Stimulated activated CD8-positive, alpha-beta memory T cell treated with anti-CD3 and anti-CD28 coated beads, Interleukin-4, amount 100 ng/mL, for 4 hours (primary cell): ENCODE measurements around the gene RNU6-1.

Experiments
- DNase-seq, 2 donors: peaks; one replicate each; pipeline ENCODE4 v3.0.0-alpha.2; 2020; ENCODE audit warnings: low read depth in 2 of 2, low spot score in 1 of 2

Gene RNU6-1

DNA sequence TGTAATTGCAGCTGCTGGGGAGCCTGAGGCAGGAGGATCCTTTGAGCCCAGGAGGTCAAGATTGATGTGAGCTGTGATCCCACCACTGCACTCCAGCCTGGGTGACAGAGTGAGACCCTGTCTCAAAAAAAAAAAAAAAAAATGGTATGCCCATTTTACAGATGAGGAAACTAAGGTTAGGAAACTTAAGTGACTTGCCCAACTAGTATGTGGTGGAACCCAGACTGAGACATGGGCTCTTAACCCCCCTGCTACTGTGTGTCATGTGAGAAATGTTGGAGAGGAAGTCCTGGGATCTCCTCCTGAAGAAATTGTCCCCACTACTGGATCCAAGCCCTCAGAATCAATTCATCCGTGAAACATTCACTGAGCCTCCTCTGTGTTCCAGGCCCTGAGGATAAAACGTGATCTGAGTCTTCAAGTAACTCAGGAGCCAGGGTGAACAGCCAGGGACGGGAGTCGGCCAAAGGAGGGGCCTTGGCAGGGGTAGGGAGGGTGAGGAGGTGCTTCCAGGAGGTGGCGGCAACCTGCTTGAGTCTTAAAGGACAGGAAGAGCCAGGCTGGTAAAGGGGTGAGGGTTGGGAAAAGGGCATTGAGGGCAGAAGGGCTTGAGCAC is 19.6 kb upstream of the RNU6-1 start:
- DNase-seq: no peak

DNA sequence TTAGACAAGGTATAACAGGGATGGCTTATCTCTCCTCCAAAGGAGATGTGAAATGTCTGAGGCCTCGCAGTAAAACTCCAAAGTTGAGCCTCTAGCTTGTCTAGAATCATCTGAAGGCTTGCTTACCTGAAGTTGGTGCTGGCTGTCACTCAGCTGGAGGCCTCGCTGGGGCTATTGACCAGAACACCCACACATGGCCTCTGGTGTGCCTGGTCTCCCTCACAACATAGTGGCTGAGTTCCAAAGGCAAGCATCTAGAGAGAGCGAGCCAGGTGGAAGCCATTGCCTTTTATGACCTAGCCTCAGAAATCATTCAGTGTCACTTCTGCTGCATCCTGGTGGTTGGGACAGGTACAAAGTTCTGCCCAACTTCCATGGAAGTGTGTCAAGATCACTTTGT is 17.4 kb upstream of the RNU6-1 start:
- no peak for DNase-seq

- DNase-seq: no peak
Measured at GRCh38 chr15:67855842-67856241, 16.0 kb upstream of the RNU6-1 start.

GRCh38 chr15:67854358-67854757 is 14.5 kb upstream of the RNU6-1 start:
- DNase-seq: no peak

DNA sequence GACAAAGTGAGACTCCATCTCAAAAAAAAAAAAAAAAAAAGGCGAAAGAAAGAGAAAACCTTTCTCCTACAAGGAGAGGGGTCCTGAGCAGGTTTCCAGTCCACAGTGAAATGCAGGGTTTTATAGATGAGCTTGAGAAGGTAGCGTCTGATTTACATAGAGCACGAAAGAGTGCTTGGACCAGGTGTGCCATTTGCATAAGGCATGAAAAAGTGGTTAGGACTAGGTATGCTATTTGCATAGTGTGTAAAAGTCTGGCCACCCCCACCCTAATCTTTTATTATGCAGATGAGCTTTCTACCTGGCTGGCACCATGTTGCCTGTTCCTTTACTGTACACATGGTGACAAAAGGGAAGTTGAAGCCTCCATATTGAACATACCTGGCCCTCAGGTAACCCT is 13.6 kb upstream of the RNU6-1 start:
- DNase-seq: no peak

- DNase-seq: no peak
Measured at GRCh38 chr15:67852418-67852817, 12.6 kb upstream of the RNU6-1 start.

DNA sequence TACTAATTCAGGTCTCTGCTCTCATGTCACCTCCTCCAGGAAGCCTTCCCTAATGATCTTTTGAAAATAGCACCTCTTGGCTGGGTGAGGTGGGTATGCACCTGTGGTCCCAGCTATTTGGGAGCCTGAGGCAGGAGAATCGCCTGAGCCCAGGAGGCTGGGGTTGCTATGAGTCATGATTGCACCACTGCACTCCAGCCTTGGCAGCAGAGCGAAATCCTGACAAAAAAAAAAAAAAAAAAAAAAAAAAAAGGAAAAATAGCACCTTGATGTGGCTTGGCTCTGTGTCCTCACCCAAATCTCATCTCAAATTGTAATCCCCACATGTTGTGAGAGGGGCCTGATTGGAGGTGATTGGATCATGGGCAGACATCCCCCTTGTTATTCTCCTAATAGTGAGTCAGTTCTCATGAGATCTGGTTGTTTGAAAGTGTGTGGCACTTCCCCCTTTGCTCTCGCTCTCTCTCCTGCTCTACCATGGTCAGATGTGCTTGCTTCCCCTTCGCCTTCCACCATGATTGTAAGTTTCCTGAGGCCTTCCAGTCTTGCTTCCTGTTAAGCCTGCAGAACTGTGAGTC is 11.2 kb upstream of the RNU6-1 start:
- DNase-seq: no peak

GRCh38 chr15:67850336-67850735 is 10.5 kb upstream of the RNU6-1 start:
- no peak for DNase-seq

DNA sequence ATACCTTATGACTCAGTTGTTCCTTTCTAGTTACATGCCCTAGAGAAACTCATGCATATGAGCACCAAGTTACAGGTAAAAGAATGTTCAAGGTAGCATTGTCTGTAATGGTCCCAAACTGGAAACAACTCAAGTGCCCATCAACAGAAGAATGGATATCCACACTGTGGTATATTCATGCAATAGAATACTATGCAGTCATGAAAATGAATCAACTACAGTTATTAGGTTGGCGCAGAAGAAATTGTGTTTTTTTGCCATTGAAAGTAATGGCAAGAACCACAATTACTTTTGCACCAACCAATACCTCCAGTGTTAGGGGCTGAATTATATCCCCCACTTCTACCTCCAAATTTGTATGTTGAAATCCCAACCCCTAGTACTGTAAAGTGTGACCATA is 9.7 kb upstream of the RNU6-1 start:
- DNase-seq: no peak

GRCh38 chr15:67845974-67846373 is 6.1 kb upstream of the RNU6-1 start:
- no peak for DNase-seq

DNA sequence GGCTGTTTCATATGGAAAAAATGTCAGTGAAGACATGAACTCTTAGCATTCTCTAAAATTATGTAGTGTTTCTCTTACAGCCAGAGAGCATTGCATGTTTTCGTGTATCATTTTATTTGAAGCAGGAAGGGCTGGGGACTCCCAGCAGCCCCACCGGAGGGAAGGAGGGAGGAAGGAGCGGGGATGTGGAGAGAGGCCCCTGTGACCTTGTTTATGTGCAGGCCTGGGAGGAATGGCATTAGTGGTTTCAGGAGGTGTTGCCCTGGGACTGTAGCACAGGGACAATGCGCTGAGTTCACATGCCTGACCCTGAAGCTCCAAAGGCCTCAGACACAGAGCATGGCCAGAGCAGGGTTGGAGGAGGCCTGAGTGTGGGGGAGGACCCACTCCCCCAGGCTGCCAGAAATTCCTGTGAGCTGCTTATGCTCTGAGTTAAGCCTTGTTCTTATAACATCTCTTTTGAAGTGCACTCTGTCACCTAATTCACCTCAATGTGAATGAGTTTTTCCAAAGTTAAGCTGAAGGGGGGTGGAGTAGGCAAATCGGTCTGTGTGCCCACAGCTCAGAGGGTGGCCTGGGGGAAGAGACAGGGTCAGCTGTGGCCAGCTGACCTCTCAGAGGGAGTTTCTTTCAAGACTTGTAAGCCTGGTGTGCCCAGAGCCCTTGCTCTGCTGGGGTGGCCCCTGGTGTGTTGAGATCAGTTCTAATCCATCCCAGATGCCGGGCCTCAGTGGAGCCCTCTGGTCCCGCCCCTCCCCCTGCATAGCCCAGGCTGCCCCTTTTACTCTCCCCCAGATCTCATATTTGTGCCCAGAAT is 3.9 kb upstream of the RNU6-1 start:
- no peak for DNase-seq

GRCh38 chr15:67843092-67843501 is 3.3 kb upstream of the RNU6-1 start:
- DNase-seq: no peak

DNA sequence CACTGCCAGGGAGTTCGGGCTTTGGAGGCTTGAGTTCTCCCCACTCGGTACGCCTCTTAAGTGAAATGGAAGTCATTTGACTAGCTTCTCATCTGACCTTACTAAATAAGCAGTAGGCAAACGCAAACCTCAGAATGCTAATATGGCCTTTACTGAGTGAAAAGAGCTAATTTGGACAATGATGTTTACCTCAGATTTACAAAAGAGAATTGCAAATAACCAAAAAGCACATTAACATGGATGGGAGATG is 1.6 kb upstream of the RNU6-1 start:
- DNase-seq: no peak

- no peak for DNase-seq
Measured at GRCh38 chr15:67840749-67841512, 1.1 kb upstream of the RNU6-1 start.

DNA sequence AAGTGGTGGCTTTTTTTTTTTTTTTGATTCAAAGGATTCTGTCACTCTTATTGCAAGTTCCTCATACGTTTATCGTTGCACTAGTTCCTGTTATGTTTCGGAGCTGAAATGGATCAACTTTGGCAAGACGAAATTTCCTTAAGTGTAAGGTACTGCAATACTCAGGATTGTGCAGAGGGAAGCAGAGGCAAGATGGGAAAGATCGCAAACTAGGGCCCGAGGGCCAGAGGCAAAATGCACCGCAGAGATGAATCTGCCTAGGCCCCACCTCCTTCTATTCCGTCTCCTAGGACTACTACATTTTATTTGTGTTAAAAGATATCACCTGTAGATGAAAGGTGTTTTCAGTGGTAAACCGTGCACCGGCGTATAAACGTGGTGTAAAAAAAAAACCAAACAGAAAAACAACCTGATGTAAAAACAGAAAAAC is 331 bp downstream of the RNU6-1 start:
- DNase-seq: no peak

GRCh38 chr15:67838789-67839332 is 984 bp downstream of the RNU6-1 start:
- DNase-seq: no peak

- DNase-seq: no peak
Measured at GRCh38 chr15:67836955-67837354, 2.9 kb downstream of the RNU6-1 start.

GRCh38 chr15:67836477-67836876 is 3.4 kb downstream of the RNU6-1 start:
- DNase-seq: peak in 1 of 2 donors; percentile 26

- no peak for DNase-seq
Measured at GRCh38 chr15:67836134-67836455, 3.8 kb downstream of the RNU6-1 start.

DNA sequence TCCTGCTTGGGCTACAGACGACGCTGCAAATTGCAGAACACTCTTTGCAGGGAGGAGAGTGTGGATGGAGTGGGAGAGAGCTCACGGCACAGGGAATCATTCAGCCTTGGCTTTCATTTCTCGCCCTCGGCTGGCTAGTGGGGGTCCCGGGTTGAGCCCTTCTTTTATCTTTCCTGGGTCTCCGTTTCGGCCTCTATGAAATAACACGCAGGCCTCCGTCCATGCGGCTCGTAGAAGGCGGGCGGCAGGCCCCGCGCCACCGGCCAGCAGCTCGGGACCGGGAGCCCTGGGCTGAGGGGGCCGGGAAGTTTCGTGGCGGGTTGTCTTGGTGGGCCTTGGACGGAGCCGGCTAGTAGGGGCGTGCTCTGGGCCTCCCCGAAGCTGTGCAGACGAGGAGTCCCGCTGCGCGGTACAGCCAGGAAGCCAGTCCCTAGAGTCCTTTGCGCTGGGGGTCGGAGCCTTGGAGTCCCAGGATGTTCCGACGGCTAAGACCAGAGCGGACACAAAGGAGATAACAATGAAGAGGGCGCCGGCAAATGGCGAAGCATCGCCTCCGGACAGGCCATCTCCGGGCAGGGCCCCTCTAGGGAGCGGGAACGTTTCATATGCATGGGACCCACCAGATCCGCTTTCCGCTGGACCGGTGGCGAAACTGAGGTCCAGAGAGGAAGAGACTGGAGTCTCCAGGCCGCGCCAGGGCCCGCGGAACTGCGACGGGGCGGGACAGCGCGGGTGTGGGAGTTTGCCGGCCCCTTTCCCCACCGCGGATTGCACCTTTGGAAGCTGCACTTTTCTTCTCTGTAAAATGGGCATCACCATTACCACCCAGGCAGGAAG is 4.3 kb downstream of the RNU6-1 start:
- no peak for DNase-seq
